ENCODE data around the gene CFAP99.

The CFAP99 gene

DNA sequence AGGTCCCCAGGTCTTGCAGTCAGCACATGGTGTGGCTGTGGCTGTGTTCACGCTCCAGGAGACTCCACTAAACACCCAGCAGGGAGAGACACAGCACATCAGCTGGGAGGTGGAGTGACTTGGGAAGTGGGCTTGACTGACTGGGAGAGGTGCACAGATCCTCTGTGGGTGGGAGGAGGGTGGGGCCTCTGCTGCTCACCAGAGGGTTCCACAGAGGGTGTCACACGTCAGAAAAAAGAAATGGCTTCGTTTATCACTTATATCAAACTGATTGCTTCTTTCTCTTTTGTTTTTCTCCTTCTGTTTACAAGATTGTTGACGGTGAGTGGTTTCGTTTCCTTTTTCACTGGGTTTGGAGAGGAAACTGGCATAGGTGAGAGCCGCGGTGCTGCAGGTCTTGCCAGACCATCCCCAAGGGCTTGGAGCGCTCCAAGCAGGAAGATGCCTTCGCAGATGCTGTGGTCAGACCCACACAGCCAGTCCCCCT lies 92.9 kb downstream of the CFAP99 start:
- DNase-seq (ENCODE audit: insufficient read length, low spot score): no peak

More for the DNA sequence above, 92.9 kb downstream of the CFAP99 start:
- FAIRE-seq: no peak
- TF ChIP-seq POLR2A (IDR thresholded peaks at IDR 0.05; ENCODE audit: low read depth, low read length) (no peak), TAF1 (IDR thresholded peaks at IDR 0.05; ENCODE audit: low read depth, low read length) (no peak), PAX5 (IDR thresholded peaks at IDR 0.05; ENCODE audit: insufficient read depth, low read length, severe bottlenecking) (no peak), POU2F2 (IDR thresholded peaks at IDR 0.05; ENCODE audit: low read depth, low read length) (no peak), POLR2AphosphoS5 (IDR thresholded peaks at IDR 0.05; ENCODE audit: low read depth, low read length) (no peak), SPI1 (IDR thresholded peaks at IDR 0.05; ENCODE audit: low read depth, low read length) (no peak)
